ENCODE data around the gene FSTL4.

FSTL4 gene

GRCh38 chr5:133360693-133361472, 251.5 kb downstream of the FSTL4 start:
- DNase-seq = no peak

- DNase-seq = no peak
These were observed 252.5 kb downstream of the FSTL4 start for GRCh38 chr5:133359861-133360260.

DNA sequence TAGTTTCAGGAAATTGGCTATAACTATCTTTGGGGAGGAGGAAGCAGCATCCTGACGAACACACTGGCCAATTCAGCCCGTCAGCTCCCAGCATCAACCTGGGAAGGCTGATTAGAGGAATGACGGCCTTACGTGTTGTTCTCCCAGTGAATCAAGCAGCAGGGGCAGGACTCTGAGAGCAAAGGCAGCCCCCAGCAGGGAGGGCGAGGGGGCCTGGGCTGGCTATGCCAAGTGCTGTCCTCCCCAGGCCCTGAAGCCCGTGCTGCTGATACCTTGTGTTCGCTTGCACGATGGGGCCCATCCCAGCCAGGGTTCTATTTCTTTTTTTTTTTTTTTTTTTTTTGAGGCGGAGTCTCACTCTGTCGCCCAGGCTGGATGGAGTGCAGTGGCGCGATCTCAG, 254.1 kb downstream of the FSTL4 start:
- no peak for DNase-seq

GRCh38 chr5:133357758-133358157, 254.6 kb downstream of the FSTL4 start:
- no peak for DNase-seq

DNA sequence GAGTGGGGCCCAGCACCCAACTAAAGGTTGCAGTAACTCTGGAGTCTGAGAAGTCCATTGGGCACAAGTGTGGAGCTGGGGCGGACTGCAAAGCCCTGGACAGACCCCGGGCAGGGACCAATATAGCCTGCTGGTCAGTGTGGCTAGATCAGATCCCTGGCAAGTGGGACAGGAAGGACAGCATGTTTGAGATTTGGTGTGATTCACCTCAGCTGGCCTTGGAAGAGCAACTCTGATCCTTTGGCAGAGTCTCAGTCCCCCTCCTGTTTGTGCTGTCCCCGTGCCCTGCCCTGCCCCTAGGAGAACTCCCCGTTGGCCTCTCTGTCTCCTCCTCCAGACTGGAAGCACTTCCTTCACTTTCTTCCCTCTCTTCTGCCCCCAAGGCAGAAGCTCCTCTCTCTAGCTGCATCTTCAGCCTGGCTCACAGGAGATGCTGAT, 255.3 kb downstream of the FSTL4 start:
- DNase-seq = no peak

- no peak for DNase-seq
These were observed 255.9 kb downstream of the FSTL4 start for GRCh38 chr5:133356396-133356983.

DNA sequence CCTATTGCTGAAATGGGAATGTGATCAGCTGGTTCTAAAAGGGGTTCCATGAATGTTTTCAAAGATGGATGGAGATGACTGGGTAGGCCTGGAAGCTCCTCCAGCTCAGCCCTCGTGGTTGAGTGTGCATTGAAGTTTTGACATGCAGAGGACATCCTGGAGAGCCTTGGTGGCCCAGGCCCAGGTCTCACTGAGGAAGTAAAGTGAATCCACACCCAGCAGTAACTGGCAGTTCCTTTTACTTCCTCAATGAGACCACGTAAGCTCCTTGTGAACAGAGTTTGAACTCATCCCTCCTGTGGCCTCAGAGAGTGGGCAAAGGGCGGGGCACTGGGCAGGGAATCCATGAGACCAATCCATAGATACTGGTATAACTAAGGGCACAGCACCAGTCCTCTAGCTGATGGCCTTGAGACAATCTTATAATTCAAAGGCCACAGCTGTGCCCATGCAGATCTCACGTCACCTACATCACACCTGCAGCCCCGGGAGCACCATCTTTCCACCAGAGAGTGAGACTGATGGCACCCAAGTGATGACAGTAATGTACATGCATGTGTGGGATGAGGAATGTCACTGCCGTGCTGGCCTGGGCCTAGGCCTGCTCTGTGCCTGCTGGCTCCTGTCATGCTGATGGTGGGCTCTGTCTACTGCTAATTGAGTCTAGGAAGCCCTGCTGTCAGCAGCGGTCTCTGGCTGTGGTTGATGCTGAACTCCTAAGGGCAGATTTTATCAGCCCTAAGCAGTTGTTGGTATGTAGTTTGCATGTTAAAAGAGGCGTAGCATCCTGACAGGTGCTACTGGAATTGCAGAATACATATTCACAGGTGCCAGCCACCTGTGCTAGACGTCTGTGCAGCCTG, 257.8 kb downstream of the FSTL4 start:
- DNase-seq = no peak

GRCh38 chr5:133353741-133354140, 258.6 kb downstream of the FSTL4 start:
- DNase-seq = no peak

DNA sequence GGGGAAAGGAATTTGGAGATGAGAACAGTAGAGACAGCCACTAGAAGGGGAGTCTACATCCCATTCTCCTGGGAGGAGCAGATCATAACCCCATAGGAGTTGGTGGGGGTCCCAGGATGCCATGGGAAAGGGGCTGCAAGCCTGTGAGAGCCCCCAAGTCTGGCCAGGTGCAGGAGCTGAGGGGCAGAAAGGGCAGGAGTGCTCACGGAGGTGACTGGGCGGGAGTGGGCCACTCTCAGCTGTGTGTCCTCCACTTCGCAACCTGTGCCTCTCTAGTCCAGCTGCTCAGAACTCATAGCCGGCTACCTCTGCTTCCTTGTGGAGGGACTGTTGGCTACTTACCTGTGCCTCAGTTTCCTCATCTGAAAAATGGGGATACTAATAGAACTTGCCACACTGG, 263.9 kb downstream of the FSTL4 start:
- DNase-seq = no peak

DNA sequence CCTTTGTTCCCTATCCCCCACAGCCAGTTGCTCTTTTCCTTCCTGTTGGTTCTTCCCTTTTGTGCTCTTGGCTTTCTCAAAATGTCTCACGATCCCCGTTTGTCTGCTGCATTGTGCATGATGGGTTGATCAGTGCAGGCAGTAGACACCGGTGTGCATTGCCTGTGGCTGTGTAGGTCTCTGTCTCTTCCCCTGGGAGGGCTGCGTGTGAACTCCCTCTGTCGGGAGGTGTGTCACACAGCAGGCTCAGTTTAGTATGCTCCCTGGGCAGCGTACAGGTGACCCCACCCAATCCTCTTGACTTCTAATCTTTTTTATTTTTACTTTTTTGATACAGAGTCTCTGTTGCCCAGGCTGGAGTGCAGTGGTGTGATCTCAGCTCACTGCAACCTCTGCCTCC, 265.3 kb downstream of the FSTL4 start:
- no peak for DNase-seq

DNA sequence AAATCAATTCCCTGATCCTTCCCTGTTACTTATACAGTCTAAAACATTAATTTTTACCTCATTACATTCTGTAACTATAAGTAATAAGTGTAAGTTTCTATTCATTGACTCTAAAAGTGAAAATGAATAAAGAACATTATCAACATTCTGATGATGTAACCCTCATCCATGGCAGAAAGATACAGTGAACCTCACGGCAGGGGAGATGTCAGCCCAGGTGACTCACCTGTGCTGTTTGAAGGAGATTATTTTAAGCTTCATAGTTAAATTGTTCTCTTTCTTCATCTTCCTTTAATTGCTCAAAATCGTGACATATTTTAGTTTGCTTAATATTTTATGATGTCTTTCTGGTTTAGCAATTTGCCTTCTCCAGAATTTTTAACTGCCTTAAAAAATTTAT, 268.1 kb downstream of the FSTL4 start:
- DNase-seq = no peak

- DNase-seq = no peak
These were observed 269.1 kb downstream of the FSTL4 start for GRCh38 chr5:133343196-133343595.

DNA sequence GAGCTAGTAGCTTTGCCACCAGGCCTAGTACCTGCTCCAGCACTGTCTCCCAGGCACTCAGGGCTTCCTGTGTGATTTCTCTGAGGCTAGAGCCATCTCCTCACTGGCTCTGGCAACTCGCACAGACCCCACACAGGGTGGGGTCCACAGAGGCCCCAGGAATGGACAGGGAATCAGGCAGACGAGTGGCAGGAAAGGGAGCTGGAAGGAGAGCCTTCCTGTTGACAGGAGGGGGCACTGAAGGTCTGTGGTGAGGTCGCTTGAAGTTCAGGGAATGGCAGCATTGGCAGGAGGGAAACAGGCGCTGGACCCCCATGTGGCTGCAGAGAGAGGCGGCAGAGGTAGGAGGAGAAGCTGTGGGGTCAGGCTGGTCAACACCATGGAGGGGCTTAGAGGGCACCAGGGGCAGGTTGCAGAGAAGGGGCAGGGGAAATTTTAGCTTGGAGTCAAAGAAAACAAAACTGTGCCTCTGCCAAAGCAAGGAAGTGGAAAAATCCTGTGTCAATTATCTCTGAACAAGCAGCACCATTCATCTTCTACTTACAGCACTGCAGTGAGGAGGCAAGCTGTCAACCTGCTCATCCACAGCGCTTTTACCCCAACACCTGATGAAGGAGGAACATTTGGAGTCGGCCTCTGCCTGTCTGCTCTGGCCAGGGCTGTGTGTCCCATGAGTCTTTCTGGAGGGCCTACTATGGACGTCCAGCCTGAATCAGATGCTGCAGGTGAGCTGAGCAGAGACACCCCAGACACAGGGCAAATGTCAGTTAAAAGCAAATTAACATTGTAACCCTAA, 270.2 kb downstream of the FSTL4 start:
- no peak for DNase-seq

DNA sequence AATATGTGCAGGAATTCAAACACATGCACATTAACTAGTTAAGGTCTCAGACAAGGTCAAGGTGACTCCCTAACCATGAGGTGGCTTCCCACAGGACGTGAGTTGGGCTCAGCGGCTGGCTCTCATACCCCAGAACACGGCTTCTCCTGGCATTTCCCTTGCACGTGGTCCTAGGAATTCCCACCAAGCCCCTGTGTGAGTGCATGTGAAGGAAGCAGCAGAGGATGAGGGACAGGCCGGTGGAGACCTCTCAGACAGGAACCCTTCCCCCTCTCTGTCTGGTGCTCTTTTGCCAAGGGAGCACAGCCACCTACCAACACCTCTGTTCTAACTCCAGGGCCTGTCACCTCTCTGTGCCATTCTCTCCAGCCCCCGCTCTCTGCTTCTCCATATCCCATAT, 271.0 kb downstream of the FSTL4 start:
- DNase-seq = no peak

DNA sequence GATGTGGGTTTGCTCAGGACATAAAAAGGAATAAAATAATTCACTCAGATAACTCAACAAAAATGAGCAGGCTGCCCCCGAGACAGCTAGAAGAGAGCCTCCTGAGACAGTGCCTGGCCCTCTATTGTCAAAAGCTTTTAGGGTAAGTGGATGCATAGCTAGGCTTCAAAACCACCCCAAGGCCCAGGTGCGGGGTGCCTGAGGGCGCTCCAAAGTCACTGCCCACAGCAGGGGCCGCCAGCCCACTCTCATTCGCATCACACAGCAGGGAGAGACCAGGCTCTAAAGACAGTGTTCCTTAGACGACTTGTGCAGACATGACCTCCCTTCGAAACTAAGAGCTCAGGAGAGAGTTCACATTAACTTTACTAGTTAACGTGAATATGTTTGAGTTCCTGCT, 271.5 kb downstream of the FSTL4 start:
- DNase-seq = no peak

- no peak for DNase-seq
These were observed 272.2 kb downstream of the FSTL4 start for GRCh38 chr5:133340002-133340755.

- no peak for DNase-seq
These were observed 273.6 kb downstream of the FSTL4 start for GRCh38 chr5:133338504-133339355.

DNA sequence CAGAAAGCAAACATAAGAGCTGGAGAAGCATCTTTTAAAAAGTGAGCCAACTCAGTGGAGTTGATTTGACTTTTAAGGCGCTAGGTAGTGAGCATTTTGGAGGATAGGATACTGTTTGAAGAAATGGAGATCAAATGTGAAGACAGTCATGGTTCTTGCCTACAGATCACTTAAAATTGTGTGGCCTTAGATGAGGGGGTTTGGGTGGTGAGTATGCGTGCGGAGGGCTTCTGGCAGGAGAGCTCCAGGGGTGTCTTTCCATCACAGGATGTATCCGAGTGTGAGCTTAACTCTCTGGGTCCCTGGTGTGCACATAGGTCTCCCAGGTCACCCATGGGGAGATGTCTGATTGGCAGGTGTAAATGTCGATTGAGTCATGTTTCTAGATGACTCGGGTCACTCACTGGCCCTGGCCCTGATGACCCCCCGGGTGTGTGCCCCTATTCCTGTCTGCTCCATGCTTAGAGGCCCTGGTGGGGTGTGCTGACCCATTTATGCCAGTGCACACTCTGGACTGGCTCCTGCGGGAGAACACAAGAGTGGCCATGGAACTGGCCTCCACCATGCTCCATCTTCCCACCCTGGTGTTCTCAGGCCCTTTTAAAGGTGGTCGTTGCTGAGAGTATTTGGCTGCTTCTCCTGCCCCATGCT, 274.4 kb downstream of the FSTL4 start:
- no peak for DNase-seq

DNA sequence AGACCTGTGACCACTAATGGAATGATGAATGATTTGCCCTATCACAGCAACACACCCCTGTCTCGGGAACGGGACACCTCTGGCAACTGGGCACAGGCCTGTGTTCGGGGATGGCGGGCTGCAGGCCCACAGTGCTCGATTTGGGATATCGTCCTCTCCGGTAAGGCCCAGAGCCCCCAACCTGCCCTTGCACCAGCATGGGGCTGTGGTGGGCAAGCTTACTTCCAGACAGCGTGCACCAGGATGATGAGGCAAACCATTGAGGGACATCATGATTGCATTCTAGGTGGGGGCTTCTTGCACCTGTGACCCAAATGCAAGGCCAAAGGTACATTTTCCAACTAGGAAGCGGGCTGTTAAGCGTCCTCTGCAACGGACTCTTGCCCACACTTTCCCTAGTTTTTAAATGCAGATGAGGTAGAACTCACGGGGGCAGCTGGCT, 275.4 kb downstream of the FSTL4 start:
- DNase-seq = no peak

- no peak for DNase-seq
These were observed 276.0 kb downstream of the FSTL4 start for GRCh38 chr5:133336121-133336968.
